GM12874 (cell line): Measurements from ENCODE around the gene USP21.
A peak's percentile ranks its signal among the peaks of the same experiment; 100 is the strongest.

Experiments
- CTCF ChIP-seq: IDR thresholded peaks from 2 replicates; pipeline ENCODE4 v1.5.1; 2011; ENCODE audit warnings: low read depth, mild to moderate bottlenecking, control low read depth, low read length, moderate library complexity; ENCODE audit not compliant: insufficient read depth

Gene USP21

GRCh38 chr1:161160671-161161145 lies 1.4 kb downstream of the USP21 start:
- no peak for TF ChIP-seq CTCF

GRCh38 chr1:161161652-161162051 lies 2.4 kb downstream of the USP21 start:
- TF ChIP-seq CTCF = no peak

GRCh38 chr1:161162052-161162451 lies 2.8 kb downstream of the USP21 start:
- TF ChIP-seq CTCF = no peak

- TF ChIP-seq CTCF = no peak
Observed at GRCh38 chr1:161162806-161163205, 3.5 kb downstream of the USP21 start.

DNA sequence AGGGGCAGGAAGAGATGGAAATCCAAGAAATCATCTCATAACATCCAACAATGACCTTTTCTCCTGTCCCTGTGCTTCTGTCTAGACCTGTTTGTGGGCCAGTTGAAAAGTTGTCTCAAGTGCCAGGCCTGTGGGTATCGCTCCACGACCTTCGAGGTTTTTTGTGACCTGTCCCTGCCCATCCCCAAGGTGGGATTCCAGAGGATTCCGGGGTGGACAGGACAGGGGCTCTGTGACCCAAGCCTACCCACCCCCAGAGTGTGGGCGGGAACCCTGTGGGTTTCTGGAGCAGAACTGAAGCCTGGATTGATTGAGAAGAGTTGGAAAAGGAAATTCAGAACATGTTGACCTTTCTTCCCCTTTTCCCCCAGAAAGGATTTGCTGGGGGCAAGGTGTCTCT lies 4.5 kb downstream of the USP21 start:
- no peak for TF ChIP-seq CTCF

DNA sequence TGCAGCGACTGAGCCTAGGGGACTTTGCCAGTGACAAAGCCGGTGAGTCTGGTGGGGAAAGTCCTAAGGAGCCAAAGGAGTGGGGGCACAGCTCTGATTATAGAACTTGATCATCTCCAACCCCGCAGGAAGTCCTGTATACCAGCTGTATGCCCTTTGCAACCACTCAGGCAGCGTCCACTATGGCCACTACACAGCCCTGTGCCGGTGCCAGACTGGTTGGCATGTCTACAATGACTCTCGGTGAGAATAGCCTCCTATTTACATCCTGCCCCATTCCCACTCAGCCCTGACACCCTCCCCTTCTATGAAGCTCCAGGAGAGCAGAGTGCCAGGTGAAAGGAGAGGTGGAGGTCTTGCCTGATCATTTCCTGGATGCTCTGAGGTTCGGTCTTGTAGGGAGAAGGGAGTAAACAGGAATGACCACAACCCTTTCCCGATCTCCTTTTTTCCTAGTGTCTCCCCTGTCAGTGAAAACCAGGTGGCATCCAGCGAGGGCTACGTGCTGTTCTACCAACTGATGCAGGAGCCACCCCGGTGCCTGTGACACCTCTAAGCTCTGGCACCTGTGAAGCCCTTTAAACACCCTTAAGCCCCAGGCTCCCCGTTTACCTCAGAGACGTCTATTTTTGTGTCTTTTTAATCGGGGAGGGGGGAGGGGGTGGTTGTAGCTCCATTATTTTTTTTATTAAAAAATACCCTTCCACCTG lies 5.8 kb downstream of the USP21 start:
- TF ChIP-seq CTCF = no peak

DNA sequence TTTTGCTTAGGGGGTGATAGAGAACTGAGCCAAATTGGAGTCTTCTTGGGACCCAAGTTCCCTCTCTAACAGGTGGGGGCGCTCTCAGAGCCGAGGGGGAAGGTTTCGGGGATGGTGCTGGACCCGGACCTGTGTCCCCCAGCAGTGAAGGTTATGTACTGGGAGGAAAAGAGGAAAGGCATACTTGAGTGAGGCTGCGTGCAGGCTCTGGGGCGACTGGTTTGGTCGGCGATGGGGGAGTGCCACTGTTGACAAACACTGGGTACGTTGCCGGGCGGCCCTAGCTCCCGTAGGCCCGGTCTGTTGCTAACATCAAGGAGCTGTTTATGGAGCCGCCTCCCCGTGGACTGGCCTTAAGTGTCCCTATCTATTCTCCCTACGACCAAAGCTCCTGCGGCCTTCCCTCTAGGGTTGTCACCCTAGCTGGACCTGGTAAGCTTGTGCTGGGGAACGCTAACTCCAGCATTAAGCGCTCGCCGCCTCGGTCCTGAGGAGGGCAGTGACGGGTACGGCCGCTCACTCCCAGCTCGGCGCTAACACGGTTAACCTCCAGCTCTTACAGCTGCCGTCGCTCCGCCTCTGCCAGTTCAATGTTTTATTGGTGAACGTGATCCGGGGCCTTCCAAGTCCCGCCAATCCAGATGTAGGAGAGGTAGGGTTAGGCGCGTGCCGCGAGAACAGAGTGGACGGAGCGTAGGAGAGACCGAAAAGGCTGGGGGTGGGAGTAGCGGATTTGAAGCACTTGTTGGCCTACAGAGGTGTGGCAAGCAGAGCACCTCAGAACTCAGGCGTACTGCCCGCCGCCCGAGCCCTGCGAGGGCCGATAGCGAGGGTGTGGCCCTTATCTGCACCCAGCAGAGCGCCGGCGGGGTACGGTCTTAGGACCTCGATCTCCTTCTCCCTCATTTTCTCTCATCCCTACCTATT lies 6.7 kb downstream of the USP21 start, which contains the start of gene PPOX:
TSS of gene PPOX (plus strand) at position 685 of the 927 bp plus-strand sequence. CDS start 422 bp downstream, outside the sequence.
- TF ChIP-seq CTCF = peak; percentile 67
